ENCODE measurements around the gene SOX5.

The SOX5 gene

DNA sequence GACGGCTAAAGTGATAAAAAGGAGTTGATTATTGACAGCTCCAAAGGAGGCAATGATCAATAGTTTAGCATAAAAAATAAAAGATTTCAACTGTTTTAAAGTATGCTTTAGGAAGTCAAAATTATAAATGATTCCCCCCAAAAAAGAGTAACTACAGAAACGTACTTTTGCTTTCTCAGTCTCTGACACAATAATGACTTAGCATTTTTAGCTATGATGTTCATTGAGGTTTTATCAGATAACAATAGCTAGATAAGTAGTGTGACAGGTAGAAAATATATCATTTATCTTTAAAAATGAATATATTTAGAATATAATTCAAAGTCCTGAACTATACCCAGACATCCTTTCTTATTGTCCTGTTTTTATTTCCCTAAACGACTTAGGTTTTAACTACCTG is 352.9 kb downstream of the SOX5 start:
- TF ChIP-seq, protein P1, sequence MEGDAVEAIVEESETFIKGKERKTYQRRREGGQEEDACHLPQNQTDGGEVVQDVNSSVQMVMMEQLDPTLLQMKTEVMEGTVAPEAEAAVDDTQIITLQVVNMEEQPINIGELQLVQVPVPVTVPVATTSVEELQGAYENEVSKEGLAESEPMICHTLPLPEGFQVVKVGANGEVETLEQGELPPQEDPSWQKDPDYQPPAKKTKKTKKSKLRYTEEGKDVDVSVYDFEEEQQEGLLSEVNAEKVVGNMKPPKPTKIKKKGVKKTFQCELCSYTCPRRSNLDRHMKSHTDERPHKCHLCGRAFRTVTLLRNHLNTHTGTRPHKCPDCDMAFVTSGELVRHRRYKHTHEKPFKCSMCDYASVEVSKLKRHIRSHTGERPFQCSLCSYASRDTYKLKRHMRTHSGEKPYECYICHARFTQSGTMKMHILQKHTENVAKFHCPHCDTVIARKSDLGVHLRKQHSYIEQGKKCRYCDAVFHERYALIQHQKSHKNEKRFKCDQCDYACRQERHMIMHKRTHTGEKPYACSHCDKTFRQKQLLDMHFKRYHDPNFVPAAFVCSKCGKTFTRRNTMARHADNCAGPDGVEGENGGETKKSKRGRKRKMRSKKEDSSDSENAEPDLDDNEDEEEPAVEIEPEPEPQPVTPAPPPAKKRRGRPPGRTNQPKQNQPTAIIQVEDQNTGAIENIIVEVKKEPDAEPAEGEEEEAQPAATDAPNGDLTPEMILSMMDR (IDR thresholded peaks at IDR 0.05; ENCODE audit: low read length, missing control alignments), result no peak
- DNase-seq (ENCODE audit: low read depth), result no peak
- no peak overlapping the region for H3K4me3 ChIP-seq (replicated peaks; ENCODE audit: low read depth, low read length)

GRCh38 chr12:23587833-23588559 is 361.5 kb downstream of the SOX5 start:
- no peak overlapping the region for H3K4me3 ChIP-seq (replicated peaks; ENCODE audit: low read depth, low read length)
- TF ChIP-seq, protein P1 (IDR thresholded peaks at IDR 0.05; ENCODE audit: low read length, missing control alignments), result no peak
- no peak for DNase-seq (ENCODE audit: low read depth)

DNA sequence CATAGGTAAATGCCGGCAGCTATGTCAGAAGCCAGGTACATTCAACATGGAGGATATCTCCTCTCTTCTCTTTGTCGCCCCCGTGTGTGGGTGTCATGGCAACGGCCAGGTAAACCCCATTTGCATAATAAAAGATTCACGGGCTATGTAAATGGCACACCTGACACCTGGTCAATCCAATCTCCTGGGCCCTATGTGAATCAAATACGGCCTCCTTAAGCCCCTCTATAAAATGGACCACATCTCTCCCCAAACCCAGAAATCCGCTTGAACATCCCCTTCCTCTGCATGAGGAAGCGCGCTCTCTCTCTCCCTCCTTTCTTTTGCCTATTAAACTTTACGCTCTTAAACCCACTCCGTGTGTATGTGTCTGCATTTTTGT is 363.7 kb downstream of the SOX5 start:
- TF ChIP-seq, protein P1 (IDR thresholded peaks at IDR 0.05; ENCODE audit: low read length, missing control alignments), result no peak
- no peak for DNase-seq (ENCODE audit: low read depth)
- no peak overlapping the region for H3K4me3 ChIP-seq (replicated peaks; ENCODE audit: low read depth, low read length)

DNA sequence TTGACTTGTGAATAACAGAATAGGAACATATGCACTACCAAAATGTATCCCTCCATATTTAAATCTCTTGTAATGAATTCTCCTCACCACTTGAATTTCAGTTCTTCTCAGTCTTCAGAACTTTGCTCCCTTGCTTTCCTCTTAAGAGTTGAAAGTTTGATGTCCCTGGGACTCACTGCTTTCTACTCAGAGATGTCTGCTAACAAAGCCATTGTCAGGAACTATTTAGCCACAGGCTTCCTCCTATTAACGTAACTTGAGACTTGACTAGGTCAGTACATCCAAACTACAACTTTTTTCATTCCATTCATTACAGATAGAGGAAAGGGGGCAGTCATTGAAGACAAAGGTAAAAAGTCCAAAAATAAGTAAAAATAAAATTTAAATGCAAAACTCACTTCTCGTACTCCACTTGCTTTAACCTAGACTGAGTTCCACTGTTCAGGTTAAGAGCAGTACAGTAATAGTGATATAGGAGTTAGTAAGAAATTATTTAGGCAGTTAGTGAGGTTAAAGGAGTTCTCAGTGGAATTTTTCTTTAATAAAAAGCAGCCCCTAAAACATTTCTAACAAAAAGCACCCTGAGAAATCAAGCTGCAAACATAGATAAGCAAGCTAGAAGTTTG is 364.2 kb downstream of the SOX5 start:
- no peak overlapping the region for H3K4me3 ChIP-seq (replicated peaks; ENCODE audit: low read depth, low read length)
- TF ChIP-seq, protein P1 (IDR thresholded peaks at IDR 0.05; ENCODE audit: low read length, missing control alignments), result no peak
- no peak for DNase-seq (ENCODE audit: low read depth)

DNA sequence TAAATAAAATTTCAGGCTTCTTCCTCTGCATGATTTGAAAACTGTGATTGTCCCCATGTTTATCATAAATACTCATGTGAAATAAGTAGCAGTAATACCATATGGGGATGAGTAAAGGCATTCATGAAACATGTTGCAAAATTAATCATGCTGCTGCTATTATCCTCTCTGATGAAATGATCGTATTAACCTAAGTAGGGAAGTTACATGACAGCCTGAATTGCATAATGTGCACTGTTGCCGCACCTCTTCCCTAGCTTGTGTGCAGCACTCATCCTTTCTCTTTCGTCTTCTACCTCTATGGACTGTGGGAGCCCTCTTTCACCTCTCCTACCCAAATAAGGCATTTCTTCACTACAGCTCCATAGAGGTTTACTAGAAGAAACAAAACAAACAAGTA is 367.6 kb downstream of the SOX5 start:
- TF ChIP-seq, protein P1 (IDR thresholded peaks at IDR 0.05; ENCODE audit: low read length, missing control alignments), result no peak
- H3K4me3 ChIP-seq (replicated peaks; ENCODE audit: low read depth, low read length), result no peak overlapping the region
- no peak for DNase-seq (ENCODE audit: low read depth)

GRCh38 chr12:23579257-23579656 is 370.2 kb downstream of the SOX5 start:
- DNase-seq (ENCODE audit: low read depth), result no peak
- TF ChIP-seq, protein P1 (IDR thresholded peaks at IDR 0.05; ENCODE audit: low read length, missing control alignments), result no peak
- no peak overlapping the region for H3K4me3 ChIP-seq (replicated peaks; ENCODE audit: low read depth, low read length)

DNA sequence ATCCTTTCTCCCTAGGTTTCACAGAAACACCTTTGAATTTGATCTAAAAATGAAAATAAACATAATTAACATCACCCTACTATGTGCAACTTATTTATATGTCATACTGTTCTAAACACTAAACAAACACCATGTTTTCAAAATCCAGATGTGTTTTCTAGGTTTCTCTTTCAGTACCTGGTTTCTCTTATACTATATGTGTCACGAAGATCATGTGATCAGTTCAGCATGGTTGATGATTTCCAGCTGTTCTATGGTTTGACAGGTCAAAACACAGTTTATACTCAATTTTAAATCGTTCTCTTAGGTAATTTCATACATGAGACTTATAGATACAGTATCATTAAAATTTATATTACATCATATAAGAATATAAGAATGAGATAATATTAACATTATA is 373.1 kb downstream of the SOX5 start:
- no peak overlapping the region for H3K4me3 ChIP-seq (replicated peaks; ENCODE audit: low read depth, low read length)
- DNase-seq (ENCODE audit: low read depth), result no peak
- TF ChIP-seq, protein P1 (IDR thresholded peaks at IDR 0.05; ENCODE audit: low read length, missing control alignments), result no peak
